GM20000 (cell line): ENCODE data around the gene RSBN1.

ENCODE experiments used
- DNase-seq: peaks from one replicate; pipeline ENCODE4 v3.0.0; 2012; ENCODE audit warnings: low spot score
- TF ChIP-seq, protein P1 (sequence below): IDR thresholded peaks from 2 replicates; pipeline ENCODE4 v1.5.1; 2012; ENCODE audit warnings: mild to moderate bottlenecking, control low read depth; ENCODE audit errors: extremely low read depth, missing control alignments

Gene RSBN1

DNA sequence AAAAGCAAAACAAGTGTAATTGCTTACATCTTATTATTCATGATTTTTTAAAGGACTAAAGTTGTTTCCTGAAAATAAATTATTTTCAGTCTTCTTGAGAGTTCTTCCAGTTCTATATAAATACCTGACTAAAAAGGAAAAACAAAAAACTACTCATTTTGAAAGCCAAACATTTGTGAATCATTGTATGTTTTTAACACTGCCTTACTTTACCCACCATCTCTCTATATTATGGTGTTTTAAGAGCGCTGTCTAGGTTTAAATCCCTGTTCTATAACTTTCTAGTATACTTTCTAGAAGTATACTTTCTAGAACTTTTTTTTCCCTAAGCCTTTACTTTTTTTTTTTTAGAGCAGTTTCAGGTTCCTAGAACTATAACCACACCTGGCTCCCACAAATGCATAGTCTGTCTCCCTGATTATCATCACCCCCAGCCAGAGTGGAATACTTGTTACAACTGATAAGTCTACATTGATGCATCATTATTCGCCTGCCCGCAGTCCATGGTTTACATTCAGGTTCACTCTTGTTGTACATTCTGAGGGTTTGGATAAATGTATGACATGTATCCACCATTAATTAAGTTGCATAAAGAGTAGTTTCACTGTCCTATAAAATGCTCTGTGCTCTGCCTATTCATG is 9.8 kb downstream of the RSBN1 start:
- TF ChIP-seq, protein P1, sequence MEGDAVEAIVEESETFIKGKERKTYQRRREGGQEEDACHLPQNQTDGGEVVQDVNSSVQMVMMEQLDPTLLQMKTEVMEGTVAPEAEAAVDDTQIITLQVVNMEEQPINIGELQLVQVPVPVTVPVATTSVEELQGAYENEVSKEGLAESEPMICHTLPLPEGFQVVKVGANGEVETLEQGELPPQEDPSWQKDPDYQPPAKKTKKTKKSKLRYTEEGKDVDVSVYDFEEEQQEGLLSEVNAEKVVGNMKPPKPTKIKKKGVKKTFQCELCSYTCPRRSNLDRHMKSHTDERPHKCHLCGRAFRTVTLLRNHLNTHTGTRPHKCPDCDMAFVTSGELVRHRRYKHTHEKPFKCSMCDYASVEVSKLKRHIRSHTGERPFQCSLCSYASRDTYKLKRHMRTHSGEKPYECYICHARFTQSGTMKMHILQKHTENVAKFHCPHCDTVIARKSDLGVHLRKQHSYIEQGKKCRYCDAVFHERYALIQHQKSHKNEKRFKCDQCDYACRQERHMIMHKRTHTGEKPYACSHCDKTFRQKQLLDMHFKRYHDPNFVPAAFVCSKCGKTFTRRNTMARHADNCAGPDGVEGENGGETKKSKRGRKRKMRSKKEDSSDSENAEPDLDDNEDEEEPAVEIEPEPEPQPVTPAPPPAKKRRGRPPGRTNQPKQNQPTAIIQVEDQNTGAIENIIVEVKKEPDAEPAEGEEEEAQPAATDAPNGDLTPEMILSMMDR, result no peak
- no peak for DNase-seq

DNA sequence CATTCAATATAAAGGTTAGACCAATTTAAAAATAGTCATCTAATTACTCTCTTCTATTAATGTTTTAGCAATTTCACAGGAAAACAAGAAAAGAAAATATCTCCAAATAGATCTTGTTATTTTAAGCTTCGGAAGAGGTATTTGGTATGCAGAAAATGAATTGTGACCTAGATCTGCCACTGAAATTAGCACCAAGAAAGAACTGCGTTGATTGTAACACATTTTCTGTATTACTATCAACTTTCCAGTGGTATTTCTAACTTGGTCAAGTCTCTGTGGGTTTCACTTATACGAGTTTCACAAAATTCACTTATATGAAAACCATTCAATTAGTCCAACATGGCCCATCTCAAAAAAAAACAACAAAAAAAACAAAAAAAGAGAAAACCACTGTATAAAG is 11.8 kb downstream of the RSBN1 start:
- TF ChIP-seq, protein P1, result no peak
- no peak for DNase-seq

DNA sequence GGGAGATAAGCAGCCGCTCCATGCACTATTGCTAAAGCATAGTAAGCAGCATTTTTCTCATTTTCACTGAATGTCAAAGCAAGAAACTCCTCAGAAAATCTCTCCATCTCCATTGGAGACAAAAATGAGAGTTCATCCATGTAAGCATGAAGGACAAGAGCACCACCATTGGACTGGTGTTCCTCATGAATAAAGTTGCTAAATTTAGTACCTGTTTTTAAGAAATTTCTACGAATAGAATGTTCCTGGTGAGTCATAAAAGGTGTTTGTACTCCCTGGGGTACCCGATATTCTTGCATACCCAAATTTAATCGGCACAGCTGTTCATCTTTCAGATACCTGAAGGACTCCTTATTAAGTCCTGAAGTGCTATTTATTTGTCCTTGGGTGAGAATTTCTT is 14.8 kb downstream of the RSBN1 start:
- no peak for DNase-seq
- TF ChIP-seq, protein P1, result no peak

DNA sequence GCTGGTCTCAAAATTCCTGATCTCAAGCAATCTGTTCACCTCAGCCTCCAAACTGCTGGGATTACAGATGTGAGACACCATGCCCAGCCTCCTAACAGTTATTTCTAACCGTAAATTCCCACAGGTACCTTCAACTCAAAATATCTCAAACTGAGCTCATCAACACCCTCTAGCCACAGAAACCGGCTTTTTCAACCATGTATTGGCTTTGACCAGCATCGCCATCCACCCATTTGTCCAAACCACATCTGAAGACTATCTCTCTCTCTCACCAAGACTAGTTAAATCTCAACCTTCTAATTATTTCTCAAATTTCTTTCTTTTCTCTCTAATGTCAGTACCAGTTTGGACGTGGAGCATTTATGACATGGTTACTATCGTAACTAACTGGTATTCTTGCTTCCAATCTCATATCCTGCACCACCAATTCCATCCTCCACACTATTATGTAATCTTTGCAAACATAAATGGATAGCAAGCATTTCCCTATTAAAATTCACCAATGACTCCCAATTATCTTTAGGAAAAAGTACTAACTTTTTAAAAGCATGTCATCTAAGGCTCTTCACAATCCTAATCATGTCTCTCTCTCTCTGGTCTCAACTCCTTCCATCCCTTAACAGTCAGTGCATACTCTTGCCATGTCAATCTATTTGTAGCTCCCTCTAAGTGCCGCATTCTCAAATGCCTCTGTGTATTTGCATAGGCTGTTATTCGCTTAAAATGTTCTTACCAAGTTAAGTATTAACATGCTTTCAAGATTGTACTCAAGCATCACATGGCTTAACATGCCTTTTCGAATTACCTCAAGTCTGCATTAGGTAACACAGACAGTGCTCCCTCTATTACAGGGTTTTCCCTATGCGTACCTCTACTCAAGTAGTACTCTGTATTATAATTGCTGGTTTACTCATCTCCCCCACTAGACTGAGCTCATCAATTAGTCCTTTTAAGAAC is 18.1 kb downstream of the RSBN1 start:
- DNase-seq, result no peak
- TF ChIP-seq, protein P1, result no peak

DNA sequence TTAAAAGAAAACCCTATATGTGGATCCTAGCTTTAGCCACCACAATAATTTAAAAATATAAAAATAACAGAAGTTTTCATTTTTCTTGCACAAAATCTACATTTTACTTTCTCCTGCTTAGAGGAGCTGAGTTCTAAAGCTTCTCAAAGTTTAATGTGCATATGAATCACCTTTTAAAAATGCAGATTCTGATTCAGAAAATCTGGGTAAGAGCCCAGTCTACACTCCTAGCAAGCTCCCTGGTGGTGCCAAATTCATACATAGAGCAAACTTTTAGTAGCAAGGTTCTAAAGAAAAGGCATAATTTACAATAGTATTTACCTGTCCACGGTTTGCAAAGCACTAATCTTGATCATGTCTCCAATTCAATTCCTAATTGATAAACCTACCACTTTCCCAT is 19.3 kb downstream of the RSBN1 start:
- DNase-seq, result no peak
- TF ChIP-seq, protein P1, result no peak

DNA sequence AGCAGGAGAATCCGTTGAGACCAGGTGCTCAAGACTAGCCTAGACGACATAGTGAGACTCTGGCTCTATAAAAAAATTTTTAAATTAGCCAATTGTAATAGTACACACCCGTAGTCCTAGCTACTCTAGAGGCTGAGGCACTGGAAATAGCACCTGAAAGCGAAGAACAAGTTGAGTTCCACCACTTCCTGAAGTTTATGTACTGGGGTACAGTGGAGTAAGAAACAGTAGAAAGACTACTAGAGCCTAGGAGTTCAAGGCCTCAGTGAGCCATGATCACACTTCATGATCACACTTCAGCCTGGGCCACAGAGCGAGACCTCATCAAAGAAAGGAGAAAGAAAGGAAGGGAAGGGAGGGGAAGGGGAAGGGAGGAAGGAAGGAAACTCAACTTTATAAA is 19.8 kb downstream of the RSBN1 start:
- DNase-seq, result no peak
- TF ChIP-seq, protein P1, result no peak

DNA sequence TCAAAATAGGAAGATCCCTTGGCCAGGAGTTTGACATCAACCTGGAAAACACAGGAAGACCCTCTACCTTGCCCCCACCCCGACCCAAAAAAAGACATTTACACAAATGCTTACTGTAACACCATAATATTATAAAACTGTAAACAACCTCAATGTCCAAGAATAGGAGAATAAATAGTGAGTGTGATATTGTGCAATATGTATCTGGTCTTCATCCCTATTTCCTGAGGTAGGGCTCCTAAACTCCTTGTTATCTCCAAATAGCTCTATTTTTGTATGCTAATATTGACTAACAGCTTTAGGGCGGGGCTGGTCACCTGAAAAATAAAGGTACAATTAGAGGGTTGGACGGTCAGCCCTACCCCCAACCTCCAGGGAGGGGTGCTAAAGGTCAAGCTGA is 23.5 kb downstream of the RSBN1 start:
- TF ChIP-seq, protein P1, result no peak
- DNase-seq, result no peak
